Nephron (organoid): ENCODE measurements around the gene B3GALT5.

ENCODE experiments used
- H3K27ac Mint-ChIP-seq, 3 experiments: 2 replicates each; pipeline ENCODE4 v1.8.0; 2020; ENCODE audit warnings: mixed read lengths in 3 of 3, mild to moderate bottlenecking in 2 of 3, moderate library complexity in 1 of 3
- H3K27me3 Mint-ChIP-seq: 2 replicates; pipeline ENCODE4 v1.8.0; 2021; ENCODE audit warnings: low read depth, mild to moderate bottlenecking, moderate library complexity, mixed read lengths
- H3K36me3 Mint-ChIP-seq: 2 replicates; pipeline ENCODE4 v1.8.0; 2020; ENCODE audit warnings: low read depth, mixed read lengths
- H3K4me1 Mint-ChIP-seq: 2 replicates; pipeline ENCODE4 v1.8.0; 2020; ENCODE audit warnings: mixed read lengths
- H3K4me3 Mint-ChIP-seq, 3 experiments: 2 replicates each; pipeline ENCODE4 v1.8.0; 2020; ENCODE audit warnings: mild to moderate bottlenecking in 3 of 3, mixed read lengths in 3 of 3, moderate library complexity in 2 of 3
- H3K9me3 Mint-ChIP-seq: 2 replicates; pipeline ENCODE4 v1.8.0; 2020; ENCODE audit warnings: mixed read lengths
- TF ChIP-seq, protein P1 (sequence below), 3 experiments: fragments of 200-600 bp; sonication (generic); IDR thresholded peaks; one replicate each; pipeline ENCODE4 v1.5.0; 2021; ENCODE audit warnings: antibody characterized with exemption in 3 of 3; ENCODE audit not compliant: unreplicated experiment in 3 of 3

The B3GALT5 gene

DNA sequence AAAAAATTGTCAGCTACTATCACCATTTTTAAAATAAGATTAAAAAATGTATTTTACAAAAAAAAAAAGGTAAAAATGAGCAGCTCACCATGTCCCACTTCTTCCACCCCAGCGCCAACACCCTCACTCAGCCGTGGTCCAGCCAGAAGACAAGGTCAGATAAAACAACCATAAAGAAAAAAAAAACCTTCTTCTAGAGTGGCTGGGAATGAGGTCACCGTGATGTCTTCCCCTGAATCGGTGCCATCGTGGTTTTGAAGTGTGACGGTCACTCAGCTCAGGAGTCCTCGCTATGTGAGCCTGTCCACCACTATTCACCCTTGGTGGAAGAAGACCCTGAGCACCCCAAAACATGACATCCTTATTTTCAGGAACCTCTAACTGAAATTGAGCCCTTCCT is 38.1 kb downstream of the B3GALT5 start:
- Mint-ChIP-seq H3K27ac (no peak overlapping the region), H3K36me3 (peaks cover 3% of the 10 kb centered on the region), H3K9me3 (peaks cover 11% of the 10 kb centered on the region), H3K4me1 (no peaks in the 10 kb centered on the region), H3K27me3 (no peaks in the 10 kb centered on the region), H3K4me3 (no peak overlapping the region)
- TF ChIP-seq, protein P1, sequence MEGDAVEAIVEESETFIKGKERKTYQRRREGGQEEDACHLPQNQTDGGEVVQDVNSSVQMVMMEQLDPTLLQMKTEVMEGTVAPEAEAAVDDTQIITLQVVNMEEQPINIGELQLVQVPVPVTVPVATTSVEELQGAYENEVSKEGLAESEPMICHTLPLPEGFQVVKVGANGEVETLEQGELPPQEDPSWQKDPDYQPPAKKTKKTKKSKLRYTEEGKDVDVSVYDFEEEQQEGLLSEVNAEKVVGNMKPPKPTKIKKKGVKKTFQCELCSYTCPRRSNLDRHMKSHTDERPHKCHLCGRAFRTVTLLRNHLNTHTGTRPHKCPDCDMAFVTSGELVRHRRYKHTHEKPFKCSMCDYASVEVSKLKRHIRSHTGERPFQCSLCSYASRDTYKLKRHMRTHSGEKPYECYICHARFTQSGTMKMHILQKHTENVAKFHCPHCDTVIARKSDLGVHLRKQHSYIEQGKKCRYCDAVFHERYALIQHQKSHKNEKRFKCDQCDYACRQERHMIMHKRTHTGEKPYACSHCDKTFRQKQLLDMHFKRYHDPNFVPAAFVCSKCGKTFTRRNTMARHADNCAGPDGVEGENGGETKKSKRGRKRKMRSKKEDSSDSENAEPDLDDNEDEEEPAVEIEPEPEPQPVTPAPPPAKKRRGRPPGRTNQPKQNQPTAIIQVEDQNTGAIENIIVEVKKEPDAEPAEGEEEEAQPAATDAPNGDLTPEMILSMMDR (IDR thresholded peaks at IDR 0.05; ENCODE audit: unreplicated experiment in 3 of 3) = no peak

DNA sequence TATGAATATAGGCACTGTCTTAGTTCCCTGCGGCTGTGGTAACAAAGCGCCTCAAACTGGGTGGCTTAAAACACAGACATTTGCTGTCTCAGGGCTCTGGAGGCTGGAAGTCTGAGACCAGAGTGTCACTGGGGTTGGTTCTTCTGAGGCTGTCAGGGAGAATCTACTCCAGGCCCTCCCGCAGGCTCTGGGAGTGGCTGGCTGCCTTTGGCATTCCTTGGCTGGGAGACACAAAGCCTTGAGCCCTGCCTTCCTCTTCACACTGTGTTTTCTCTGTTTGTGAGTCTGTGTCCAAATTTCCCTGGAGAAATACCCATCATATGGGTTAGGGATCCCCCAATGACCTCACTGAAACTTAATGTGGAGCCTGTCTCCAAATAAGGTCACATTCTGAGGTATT is 38.5 kb downstream of the B3GALT5 start:
- peaks cover 3% of the 10 kb centered on the region for H3K36me3 Mint-ChIP-seq
- H3K27ac Mint-ChIP-seq = no peak overlapping the region
- no peaks in the 10 kb centered on the region for H3K27me3 Mint-ChIP-seq
- TF ChIP-seq, protein P1 (IDR thresholded peaks at IDR 0.05; ENCODE audit: unreplicated experiment in 3 of 3) = no peak
- no peak overlapping the region for H3K4me3 Mint-ChIP-seq
- H3K9me3 Mint-ChIP-seq = peaks cover 11% of the 10 kb centered on the region
- H3K4me1 Mint-ChIP-seq = no peaks in the 10 kb centered on the region

DNA sequence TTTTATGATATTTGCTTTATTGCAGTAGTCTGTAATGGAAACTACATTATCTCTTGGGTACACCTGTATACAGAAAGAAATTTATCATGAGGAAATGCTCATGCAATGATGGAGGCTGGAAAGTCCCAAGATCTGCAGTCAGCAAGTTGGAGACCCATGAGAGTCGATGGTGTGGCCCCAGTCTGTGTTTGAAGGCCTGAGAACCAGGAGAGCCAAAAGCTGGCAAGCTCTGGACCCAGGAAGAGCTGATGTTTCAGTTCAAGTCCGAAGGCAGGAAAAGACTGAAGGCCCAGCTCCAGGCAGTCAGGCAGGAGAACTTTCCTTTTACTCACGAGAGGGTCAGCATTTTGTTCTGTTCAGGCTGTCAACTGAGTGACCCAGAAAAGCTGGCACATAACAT is 42.2 kb downstream of the B3GALT5 start:
- H3K27ac Mint-ChIP-seq = no peak overlapping the region
- H3K27me3 Mint-ChIP-seq = no peaks in the 10 kb centered on the region
- H3K9me3 Mint-ChIP-seq = peaks cover 11% of the 10 kb centered on the region
- peaks cover 14% of the 10 kb centered on the region for H3K4me1 Mint-ChIP-seq
- TF ChIP-seq, protein P1 (IDR thresholded peaks at IDR 0.05; ENCODE audit: unreplicated experiment in 3 of 3) = no peak
- no peak overlapping the region for H3K4me3 Mint-ChIP-seq
- H3K36me3 Mint-ChIP-seq = peaks cover 3% of the 10 kb centered on the region

DNA sequence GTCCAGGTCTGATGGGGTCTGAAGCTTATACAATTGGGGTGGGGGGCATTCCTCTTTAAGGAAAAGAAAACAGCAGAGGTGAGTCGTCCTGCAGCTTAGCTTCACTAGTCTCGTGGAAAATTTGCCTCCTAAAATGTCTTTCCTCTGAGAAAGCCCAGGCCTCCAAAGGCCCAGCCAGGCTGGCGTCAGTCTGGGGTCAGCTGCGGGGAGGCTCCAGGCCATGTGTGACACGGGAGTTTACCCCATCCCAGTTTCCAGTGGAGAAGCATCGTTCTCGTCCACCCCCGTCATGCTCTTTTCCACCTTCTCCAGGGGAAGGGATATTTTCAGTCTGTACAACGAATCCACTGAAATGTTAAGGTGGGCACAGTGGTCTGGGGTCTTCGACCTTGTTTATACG is 42.8 kb downstream of the B3GALT5 start:
- Mint-ChIP-seq H3K27ac (no peak overlapping the region), H3K4me1 (peaks cover 20% of the 10 kb centered on the region), H3K4me3 (no peak overlapping the region), H3K27me3 (no peaks in the 10 kb centered on the region), H3K9me3 (peaks cover 11% of the 10 kb centered on the region), H3K36me3 (peaks cover 3% of the 10 kb centered on the region)
- TF ChIP-seq, protein P1 (IDR thresholded peaks at IDR 0.05; ENCODE audit: unreplicated experiment in 3 of 3) = no peak

DNA sequence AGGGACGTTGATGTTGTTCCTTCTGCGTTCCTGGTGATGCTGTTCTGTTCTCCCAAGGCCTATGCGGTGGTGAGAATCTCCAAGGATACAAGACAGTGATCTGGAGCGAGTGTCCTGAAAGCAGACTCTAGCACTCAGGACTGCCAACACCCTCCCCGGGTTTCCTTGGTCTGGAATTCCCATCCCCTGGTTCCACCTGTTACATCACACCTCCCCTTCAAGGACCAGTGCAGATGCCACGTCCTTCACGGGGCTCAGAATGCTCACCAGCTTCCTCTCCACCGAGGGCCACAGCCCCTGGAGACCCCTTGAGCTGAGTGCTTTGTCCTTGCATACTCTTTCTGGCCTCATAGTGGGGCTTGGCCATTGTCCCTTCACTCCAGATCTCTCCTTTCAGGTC is 43.5 kb downstream of the B3GALT5 start:
- no peak overlapping the region for H3K4me3 Mint-ChIP-seq
- peaks cover 3% of the 10 kb centered on the region for H3K36me3 Mint-ChIP-seq
- no peak overlapping the region for H3K27ac Mint-ChIP-seq
- TF ChIP-seq, protein P1 (IDR thresholded peaks at IDR 0.05; ENCODE audit: unreplicated experiment in 3 of 3) = no peak
- peaks cover 11% of the 10 kb centered on the region for H3K9me3 Mint-ChIP-seq
- peaks cover 26% of the 10 kb centered on the region for H3K4me1 Mint-ChIP-seq
- H3K27me3 Mint-ChIP-seq = no peaks in the 10 kb centered on the region

DNA sequence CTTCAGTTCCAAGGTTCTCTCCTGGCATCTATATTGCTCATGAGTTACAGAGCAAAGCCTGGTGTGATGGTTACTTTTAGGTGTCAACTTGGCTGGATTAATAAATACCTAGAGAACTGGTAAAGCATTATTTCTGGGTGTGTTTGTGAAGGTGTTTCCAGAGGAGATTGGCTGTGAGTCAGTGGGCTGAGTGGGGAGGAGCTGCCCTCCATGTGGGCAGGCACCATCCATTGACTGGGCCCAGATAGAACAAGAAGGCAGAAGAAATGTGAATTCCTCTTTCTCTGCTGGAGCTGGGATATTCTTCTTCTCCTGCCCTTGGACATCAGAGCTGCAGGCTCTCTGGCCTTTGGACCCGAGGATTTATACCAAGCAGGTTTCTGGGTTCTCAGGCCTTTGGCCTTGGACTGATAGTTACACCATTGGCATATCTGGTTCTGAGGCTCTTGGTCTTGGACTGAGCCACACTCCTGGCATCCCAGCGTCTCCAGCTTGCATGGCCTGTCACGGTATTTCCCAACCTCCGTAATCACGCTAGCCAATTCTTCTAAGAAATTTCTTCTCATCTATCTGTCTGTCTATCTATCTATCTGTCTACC is 44.5 kb downstream of the B3GALT5 start:
- Mint-ChIP-seq H3K27me3 (no peaks in the 10 kb centered on the region), H3K36me3 (peaks cover 3% of the 10 kb centered on the region), H3K4me1 (peaks cover 26% of the 10 kb centered on the region), H3K4me3 (no peak overlapping the region), H3K9me3 (peaks cover 8% of the 10 kb centered on the region), H3K27ac (no peak overlapping the region)
- TF ChIP-seq, protein P1 (IDR thresholded peaks at IDR 0.05; ENCODE audit: unreplicated experiment in 3 of 3) = no peak
